Lung (tissue), 16 donors: ENCODE data around the gene PLA2G7. TPM values are rescaled to one million over a fixed set of nuclear protein-coding genes. Genes with fewer than 3 reads are reported as not detected.
A peak's percentile ranks its signal among the peaks of the same experiment; 100 is the strongest.

Source experiments
- ATAC-seq: fragments of 200-7000 bp; cut with Tn5 transposase; one replicate; pipeline ENCODE4 v1.9.1; 2020; ENCODE audit warnings: moderate number of reproducible peaks; ENCODE audit not compliant: insufficient read depth, low FRiP score
- DNase-seq, 3 donors: peaks; one replicate each; pipeline ENCODE4 v3.0.0-alpha.2; 2013 to 2017
- H3K27ac ChIP-seq, 2 donors: one replicate each; pipeline ENCODE4 v1.5.1; 2013; ENCODE audit warnings: mild to moderate bottlenecking in 2 of 2, moderate library complexity in 2 of 2, control low read depth in 1 of 2, inconsistent platforms in 1 of 2, low read depth in 1 of 2, low read length in 1 of 2
- H3K27me3 ChIP-seq, 3 donors: one replicate each; pipeline ENCODE4 v1.5.1; 2013; ENCODE audit warnings: low read length in 2 of 3; ENCODE audit not compliant: control insufficient read depth in 3 of 3, insufficient read depth in 3 of 3
- H3K36me3 ChIP-seq, 4 donors: one replicate each; pipeline ENCODE4 v1.5.1; 2013; ENCODE audit warnings: low read length in 4 of 4, mild to moderate bottlenecking in 1 of 4, moderate library complexity in 1 of 4; ENCODE audit not compliant: control insufficient read depth in 4 of 4, insufficient read depth in 4 of 4
- H3K4me1 ChIP-seq, 5 donors: one replicate each; pipeline ENCODE4 v1.5.1; 2013; ENCODE audit warnings: low read length in 5 of 5, mild to moderate bottlenecking in 2 of 5, moderate library complexity in 1 of 5; ENCODE audit not compliant: control insufficient read depth in 5 of 5, insufficient read depth in 5 of 5
- H3K4me3 ChIP-seq: one replicate; pipeline ENCODE4 v1.5.1; 2013; ENCODE audit warnings: mild to moderate bottlenecking, control low read depth, moderate library complexity
- H3K9ac ChIP-seq, 2 donors: one replicate each; pipeline ENCODE4 v1.5.1; 2013; ENCODE audit warnings: low read length in 2 of 2, control low read depth in 1 of 2; ENCODE audit not compliant: insufficient read depth in 1 of 2
- H3K9me3 ChIP-seq, 4 donors: one replicate each; pipeline ENCODE4 v1.5.1; 2013; ENCODE audit warnings: low read length in 3 of 4, mild to moderate bottlenecking in 1 of 4, moderate library complexity in 1 of 4; ENCODE audit not compliant: control insufficient read depth in 4 of 4, insufficient read depth in 3 of 4
- CTCF ChIP-seq: IDR thresholded peaks from 2 replicates; pipeline ENCODE4 v1.5.1; 2012; ENCODE audit warnings: mild to moderate bottlenecking; ENCODE audit errors: control extremely low read depth, extremely low read depth
- WGBS, 2 donors: extraction: QIAGEN DNeasy Blood & Tissue Kit; methylation state at CpG; one replicate each; pipeline ENCODE4 v1.1.7; 2013; 5-methylcytosine and 5-hydroxymethylcytosine counted together
- long read RNA-seq, 5 donors: transcript quantifications; one replicate each; lab custom pipeline, GENCODE V29; 2026
- polyA plus RNA-seq, 2 donors: library from polyadenylated mRNA; stranded (reverse); fragments of 200-250 nt; gene quantifications; one replicate each; pipeline ENCODE4 v1.2.1, GENCODE V29; 2013
- total RNA-seq, 2 donors: library from RNA; depleted of rRNA in 1 of 2; stranded (reverse); fragments of >200 nt in 1 of 2; gene quantifications; one replicate each; pipeline ENCODE4 v1.2.1, GENCODE V29; 2014 to 2021
- donor health status: control.
- donor health status: control.
- donor health status: Bipolar disorder and iron deficiency.
- donor health status: healthy.
- donor health status: DM: yes; HTN: yes; CAD: no.

PLA2G7 gene
- 1 to 10 TPM; 6.7 to 9.4 TPM for total RNA-seq
- 10 to 100 TPM; 13.5 to 23.4 TPM for polyA plus RNA-seq
- long read RNA-seq, donor 1: 0 reads
- long read RNA-seq, donor 2: 0 reads
- long read RNA-seq, donor 3: 0 reads
- long read RNA-seq, donor 4: 0 reads
- long read RNA-seq, donor 5: 0 reads

- peaks cover 0 to 11% (median 5%) of the 10 kb centered on the region in 5 donors for H3K4me1 ChIP-seq
- peak; percentile 57 for ATAC-seq
- no peak for TF ChIP-seq CTCF
- H3K9ac ChIP-seq: peak within 1 kb of the TSS; percentile 40 to 74
- peak; percentile 54 to 67 (median 62) for DNase-seq
- H3K27me3 ChIP-seq: peaks cover 3 to 47% (median 16%) of the 10 kb centered on the region in 3 donors
- H3K36me3 ChIP-seq: no peaks in the 10 kb centered on the region
- 1 to 2% methylated on average over 60 to 73 of the region's 73 CpGs for WGBS, 2 donors
- no peaks in the 10 kb centered on the region for H3K9me3 ChIP-seq
- H3K4me3 ChIP-seq: peak within 1 kb of the TSS; percentile 18
- H3K27ac ChIP-seq: peak within 1 kb of the TSS in 1 of 2 donors; percentile 69
Observed at GRCh38 chr6:46734867-46735719, at the start of gene PLA2G7. PLA2G7 (minus strand) TSS chr6:46735375; CDS start chr6:46722891, 12,484 bp downstream.

- H3K36me3 ChIP-seq: no peaks in the 10 kb centered on the region
- ATAC-seq: no peak
- H3K4me3 ChIP-seq: no peak overlapping the region
- H3K9ac ChIP-seq: no peak overlapping the region
- H3K4me1 ChIP-seq: no peaks in the 10 kb centered on the region
- DNase-seq: no peak
- no peak overlapping the region for H3K27ac ChIP-seq
- 91 to 97% methylated on average over 1 of the region's 1 CpG for WGBS, 2 donors
- H3K9me3 ChIP-seq: no peaks in the 10 kb centered on the region
- H3K27me3 ChIP-seq: peaks cover 0 to 8% (median 0%) of the 10 kb centered on the region in 3 donors
- no peak for TF ChIP-seq CTCF
Observed at GRCh38 chr6:46784535-46784934, 49.4 kb upstream of the PLA2G7 start.

GRCh38 chr6:46781478-46782378 is 46.6 kb upstream of the PLA2G7 start:
- Histone ChIP-seq H3K9me3 (no peaks in the 10 kb centered on the region), H3K4me3 (no peak overlapping the region), H3K36me3 (no peaks in the 10 kb centered on the region), H3K27me3 (peaks cover 0 to 13% (median 0%) of the 10 kb centered on the region in 3 donors), H3K4me1 (no peaks in the 10 kb centered on the region), H3K9ac (no peak overlapping the region), H3K27ac (no peak overlapping the region)
- peak; percentile 41 for TF ChIP-seq CTCF
- no peak for ATAC-seq
- 35 to 36% methylated on average over 6 of the region's 6 CpGs for WGBS, 2 donors
- peak; percentile 66 to 87 (median 84) for DNase-seq
